Astrocyte of the spinal cord (primary cell): ENCODE measurements around the gene NUDT22.

Experiments used
- DNase-seq: peaks from one replicate; pipeline ENCODE4 v3.0.0; 2011; ENCODE audit warnings: low read depth, low spot score
- H3K4me3 ChIP-seq: 2 replicates; pipeline ENCODE4 v1.5.1; 2011; ENCODE audit warnings: low read depth, mild to moderate bottlenecking, low read length, moderate library complexity
- in situ Hi-C: cut with HindIII; loops from 2 replicates; pipeline ENCODE4 v1.10.0; 2017; ENCODE audit warnings: low sequenced_read_pairs
- TF ChIP-seq, protein P1 (sequence below): IDR thresholded peaks from 2 replicates; pipeline ENCODE4 v1.5.1; 2012; ENCODE audit warnings: low read depth, mild to moderate bottlenecking, low read length, inconsistent platforms

The NUDT22 gene

GRCh38 chr11:64226507-64227051 is 505 bp downstream of the NUDT22 start:
- H3K4me3 ChIP-seq: peak overlapping the region; percentile 80
- in situ Hi-C loops: no loop called here
- DNase-seq: no peak
- TF ChIP-seq, protein P1, sequence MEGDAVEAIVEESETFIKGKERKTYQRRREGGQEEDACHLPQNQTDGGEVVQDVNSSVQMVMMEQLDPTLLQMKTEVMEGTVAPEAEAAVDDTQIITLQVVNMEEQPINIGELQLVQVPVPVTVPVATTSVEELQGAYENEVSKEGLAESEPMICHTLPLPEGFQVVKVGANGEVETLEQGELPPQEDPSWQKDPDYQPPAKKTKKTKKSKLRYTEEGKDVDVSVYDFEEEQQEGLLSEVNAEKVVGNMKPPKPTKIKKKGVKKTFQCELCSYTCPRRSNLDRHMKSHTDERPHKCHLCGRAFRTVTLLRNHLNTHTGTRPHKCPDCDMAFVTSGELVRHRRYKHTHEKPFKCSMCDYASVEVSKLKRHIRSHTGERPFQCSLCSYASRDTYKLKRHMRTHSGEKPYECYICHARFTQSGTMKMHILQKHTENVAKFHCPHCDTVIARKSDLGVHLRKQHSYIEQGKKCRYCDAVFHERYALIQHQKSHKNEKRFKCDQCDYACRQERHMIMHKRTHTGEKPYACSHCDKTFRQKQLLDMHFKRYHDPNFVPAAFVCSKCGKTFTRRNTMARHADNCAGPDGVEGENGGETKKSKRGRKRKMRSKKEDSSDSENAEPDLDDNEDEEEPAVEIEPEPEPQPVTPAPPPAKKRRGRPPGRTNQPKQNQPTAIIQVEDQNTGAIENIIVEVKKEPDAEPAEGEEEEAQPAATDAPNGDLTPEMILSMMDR: no peak

DNA sequence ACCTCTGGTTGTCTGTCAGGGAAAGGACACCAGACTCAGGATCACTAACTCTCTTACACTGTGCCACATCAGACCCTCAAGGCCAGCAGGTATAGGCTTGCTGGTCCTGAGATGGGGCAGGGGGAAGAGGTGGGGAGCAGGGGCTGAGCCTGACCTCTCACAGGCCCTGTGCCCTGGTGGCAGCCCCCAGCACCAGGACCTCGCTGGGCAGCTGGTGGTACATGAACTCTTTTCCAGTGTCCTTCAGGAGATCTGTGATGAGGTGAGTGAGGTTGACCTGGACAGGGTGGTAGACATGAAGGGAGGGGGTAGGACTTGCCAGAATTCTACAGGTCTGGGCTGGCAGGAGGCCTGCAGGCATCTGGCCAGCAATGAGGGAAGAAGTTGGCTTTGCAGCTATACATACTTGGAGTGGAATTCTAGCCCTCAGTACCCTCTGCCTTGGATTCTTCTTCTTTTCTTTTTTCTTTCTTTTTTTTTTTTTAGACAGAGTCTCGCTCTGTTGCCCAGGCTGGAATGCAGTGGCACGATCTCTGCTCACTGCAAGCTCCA is 1.4 kb downstream of the NUDT22 start:
- peak overlapping the region; percentile 80 for H3K4me3 ChIP-seq
- TF ChIP-seq, protein P1: no peak
- DNase-seq: no peak
- in situ Hi-C loops: no loop called here

DNA sequence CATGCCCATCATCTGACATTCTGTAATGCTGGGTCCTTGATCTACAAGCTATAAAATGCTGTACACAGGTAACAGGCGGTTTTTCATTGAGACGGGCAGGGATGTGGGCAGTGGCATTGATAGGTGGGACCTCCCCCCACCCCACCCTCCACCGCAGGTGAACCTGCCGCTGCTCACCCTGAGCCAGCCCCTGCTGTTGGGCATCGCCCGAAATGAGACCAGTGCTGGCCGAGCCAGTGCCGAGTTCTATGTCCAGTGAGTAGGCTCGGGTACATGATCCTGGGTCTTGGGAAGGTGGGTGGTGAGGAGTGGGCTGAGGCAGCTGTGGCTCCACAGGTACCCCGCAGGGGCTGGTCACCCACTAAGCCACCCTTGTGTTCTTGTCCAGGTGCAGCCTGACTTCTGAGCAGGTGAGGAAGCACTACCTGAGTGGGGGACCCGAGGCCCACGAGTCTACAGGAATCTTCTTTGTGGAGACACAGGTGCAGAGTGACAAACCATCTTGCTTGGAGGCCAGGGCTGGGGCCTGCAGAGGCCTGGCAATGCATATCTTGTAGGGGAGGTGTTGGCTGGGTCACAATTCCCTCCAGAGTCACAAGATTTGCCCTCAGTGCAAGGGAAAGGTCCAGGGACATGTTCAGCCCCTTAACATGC is 3.1 kb downstream of the NUDT22 start:
- no peak for DNase-seq
- TF ChIP-seq, protein P1: no peak
- no peak overlapping the region for H3K4me3 ChIP-seq
- in situ Hi-C loops: no loop called here

GRCh38 chr11:64229744-64230170 is 3.7 kb downstream of the NUDT22 start:
- DNase-seq: no peak

GRCh38 chr11:64230171-64230984 is 4.3 kb downstream of the NUDT22 start, which contains the start of gene DNAJC4:
Gene DNAJC4, plus strand, starts transcription at chr11:64230548. Its CDS starts 307 bp downstream, at chr11:64230855.
- DNase-seq: peak; percentile 91
- in situ Hi-C loops: no loop called here
- H3K4me3 ChIP-seq: peak within 1 kb of the TSS; percentile 78
- TF ChIP-seq, protein P1: no peak

More at GRCh38 chr11:64229744-64230170, 3.7 kb downstream of the NUDT22 start:
- in situ Hi-C loops: no loop called here
- TF ChIP-seq, protein P1: no peak
- H3K4me3 ChIP-seq: peak overlapping the region; percentile 78

- DNase-seq: no peak
- H3K4me3 ChIP-seq: peak overlapping the region; percentile 78
- TF ChIP-seq, protein P1: no peak
- in situ Hi-C loops: no loop called here
Observed at GRCh38 chr11:64230985-64231365, 4.9 kb downstream of the NUDT22 start.
